GM12865 (cell line): ENCODE results near the gene ARSJ.
A peak's percentile ranks its signal among the peaks of the same experiment; 100 is the strongest.
"Not testable (repeated sequence)": the region's sequence is repeated elsewhere in the genome, so short reads cannot be mapped to it uniquely, and the experiment has no call there.

Experiments used
- DNase-seq: peaks from one replicate; pipeline ENCODE4 v3.0.0; 2010; ENCODE audit warnings: low read depth
- H3K4me3 ChIP-seq: 2 replicates; pipeline ENCODE4 v1.5.1; 2011; ENCODE audit warnings: mild to moderate bottlenecking, low read depth, low read length, control low read depth
- TF ChIP-seq, protein P1 (sequence below): IDR thresholded peaks from 2 replicates; pipeline ENCODE4 v1.5.1; 2011; ENCODE audit warnings: low read length, control low read depth, low read depth, inconsistent platforms; ENCODE audit not compliant: insufficient read depth; ENCODE audit errors: missing control alignments

The ARSJ gene

DNA sequence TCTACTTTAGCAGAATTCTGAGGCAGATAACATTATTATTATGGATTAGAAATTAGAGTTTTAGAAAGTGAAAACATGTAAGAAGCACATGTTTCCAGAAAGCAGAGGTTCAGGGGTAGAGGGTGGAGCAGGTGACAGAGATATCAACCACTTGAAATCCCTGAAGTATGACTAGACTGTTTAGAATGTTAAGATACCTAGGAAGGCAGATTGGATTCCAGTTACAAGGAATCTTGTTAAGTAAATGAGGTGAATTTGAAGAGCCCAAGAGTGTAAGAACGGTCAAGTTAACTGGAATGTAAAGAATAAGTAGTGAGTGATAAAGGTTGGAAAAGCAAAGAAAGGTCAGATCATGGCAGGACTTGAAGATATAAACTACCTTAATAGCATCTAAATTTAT, 37.6 kb downstream of the ARSJ start:
- DNase-seq, result no peak
- no peak overlapping the region for H3K4me3 ChIP-seq
- TF ChIP-seq, protein P1, sequence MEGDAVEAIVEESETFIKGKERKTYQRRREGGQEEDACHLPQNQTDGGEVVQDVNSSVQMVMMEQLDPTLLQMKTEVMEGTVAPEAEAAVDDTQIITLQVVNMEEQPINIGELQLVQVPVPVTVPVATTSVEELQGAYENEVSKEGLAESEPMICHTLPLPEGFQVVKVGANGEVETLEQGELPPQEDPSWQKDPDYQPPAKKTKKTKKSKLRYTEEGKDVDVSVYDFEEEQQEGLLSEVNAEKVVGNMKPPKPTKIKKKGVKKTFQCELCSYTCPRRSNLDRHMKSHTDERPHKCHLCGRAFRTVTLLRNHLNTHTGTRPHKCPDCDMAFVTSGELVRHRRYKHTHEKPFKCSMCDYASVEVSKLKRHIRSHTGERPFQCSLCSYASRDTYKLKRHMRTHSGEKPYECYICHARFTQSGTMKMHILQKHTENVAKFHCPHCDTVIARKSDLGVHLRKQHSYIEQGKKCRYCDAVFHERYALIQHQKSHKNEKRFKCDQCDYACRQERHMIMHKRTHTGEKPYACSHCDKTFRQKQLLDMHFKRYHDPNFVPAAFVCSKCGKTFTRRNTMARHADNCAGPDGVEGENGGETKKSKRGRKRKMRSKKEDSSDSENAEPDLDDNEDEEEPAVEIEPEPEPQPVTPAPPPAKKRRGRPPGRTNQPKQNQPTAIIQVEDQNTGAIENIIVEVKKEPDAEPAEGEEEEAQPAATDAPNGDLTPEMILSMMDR, result no peak

DNA sequence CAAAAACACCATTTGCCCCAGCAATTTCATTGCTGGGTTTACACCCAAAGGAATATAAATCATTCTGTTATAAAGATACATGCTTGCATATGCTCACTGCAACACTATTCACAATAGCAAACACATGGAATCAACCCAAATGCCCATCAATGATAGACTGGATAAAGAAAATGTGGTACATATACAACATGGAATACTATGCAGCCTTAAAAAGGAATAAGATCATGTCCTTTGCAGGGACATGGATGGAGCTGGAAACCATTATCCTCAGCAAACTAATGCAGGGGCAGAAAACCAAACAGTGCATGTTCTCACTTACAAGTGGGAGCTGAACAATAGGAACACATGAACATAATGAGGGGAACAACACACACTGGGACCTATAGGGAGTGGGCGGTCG, 39.3 kb downstream of the ARSJ start:
- not testable (repeated sequence) for H3K4me3 ChIP-seq, DNase-seq

DNA sequence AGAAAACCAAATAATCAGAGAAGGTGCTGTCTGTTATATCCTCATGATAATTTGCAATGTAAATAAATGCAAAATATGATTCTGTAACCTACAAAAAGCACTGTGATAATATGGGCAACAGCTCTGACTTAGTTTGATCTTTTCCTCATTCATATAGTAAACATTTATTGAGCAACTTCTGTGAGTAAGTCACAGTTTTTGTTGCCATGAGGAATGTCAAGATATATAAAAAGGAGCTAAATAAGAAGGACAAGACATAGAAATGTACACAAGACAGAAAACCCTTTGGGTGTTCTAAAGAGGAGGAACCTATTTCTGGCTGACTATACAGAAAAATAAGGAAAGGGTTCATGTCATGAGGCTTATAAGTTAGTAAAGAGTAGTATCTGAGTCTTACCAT, 44.3 kb downstream of the ARSJ start:
- DNase-seq, result no peak
- no peak overlapping the region for H3K4me3 ChIP-seq
- TF ChIP-seq, protein P1, result no peak

DNA sequence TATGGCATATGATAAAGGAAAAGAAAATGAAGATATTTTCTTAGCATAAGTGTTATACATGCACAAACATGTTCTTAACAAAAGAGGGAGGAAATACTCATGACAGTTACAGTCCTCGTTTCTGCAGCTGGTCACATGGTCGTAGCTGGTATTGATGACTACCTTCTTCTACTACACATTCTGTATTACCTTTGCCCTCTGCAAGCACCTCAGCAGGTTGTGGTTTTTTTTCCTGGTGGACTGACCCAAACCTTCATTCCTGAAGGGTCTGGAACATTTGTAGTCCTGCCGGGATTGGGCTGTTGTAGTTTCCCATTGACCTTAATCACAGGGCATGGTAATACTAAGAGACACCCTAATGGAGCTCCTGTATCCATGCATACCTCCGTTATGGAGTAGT, 54.7 kb downstream of the ARSJ start:
- DNase-seq, H3K4me3 ChIP-seq: not testable (repeated sequence)

DNA sequence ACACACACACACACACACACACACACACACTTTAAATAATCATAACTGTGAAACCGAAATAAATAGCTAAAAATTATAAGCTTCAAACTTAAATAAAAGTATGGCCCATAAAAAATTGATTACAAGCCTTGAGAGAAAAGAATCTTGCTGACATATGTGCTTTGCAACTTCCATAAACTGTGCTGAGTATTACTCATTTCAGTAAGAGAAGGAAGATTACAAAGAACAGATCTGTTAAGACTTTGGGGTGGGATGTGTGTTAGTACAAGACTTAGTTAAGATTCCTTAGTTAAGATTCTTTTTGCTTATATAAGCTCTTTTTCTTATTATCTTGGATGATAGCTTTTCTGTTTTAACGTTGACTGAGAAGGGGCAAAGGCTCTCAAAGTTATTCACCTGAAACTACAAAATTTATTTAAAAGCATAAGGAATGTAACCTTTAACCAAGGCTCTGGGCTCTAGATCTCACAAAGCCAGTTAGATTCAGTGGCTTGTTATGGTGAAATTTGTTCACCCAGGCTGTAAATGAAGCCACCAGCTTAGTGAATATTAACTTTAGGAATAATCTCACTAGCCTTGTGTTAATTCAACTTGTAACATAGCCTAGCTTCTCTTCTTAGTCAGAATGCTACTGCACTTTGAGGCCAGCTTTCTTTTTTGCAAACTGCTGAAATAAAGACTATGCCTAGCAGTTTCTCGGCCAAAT, 58.2 kb downstream of the ARSJ start:
- TF ChIP-seq, protein P1, result no peak
- H3K4me3 ChIP-seq, result no peak overlapping the region

DNA sequence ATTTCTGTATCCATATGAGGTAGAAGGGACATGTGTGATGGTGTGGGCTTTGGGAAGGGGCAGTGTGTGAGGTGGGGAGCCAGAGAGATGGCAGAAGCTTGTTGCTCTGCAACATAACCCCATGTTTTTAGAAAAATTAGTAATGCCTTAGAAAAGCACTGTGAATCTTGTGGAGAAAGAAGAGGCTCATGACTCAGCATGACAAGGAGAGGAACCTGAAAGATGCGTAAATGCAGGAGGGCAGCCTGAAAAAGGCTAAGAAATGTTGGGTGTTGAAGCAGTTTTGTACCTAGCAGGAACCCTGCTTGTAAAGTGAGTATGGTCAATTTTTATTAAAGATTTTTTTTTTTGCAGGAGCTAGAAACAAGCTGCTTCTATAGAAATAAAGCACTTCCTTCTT, 59.8 kb downstream of the ARSJ start:
- no peak overlapping the region for H3K4me3 ChIP-seq
- TF ChIP-seq, protein P1, result no peak
- DNase-seq, result no peak

More for the DNA sequence above, 58.2 kb downstream of the ARSJ start:
- DNase-seq, result no peak

DNA sequence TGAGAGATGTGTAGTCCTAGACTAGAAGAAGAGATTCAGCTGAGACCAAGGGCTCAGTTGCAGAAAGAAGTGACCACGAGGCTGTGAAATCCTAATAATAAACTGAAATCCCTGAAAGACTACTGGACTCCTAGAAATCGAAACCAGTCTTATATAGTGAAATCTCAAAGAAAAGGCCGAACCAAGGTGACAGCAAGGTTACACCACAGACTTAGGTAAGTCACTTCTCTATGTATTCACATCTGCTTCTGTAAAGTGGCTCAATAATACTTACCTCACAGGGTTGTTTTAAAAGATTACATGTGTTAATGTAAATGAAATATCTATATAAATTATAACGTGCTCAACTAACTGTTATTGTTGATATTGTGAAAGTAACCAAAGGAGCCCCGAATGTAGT, 60.3 kb downstream of the ARSJ start:
- H3K4me3 ChIP-seq, result no peak overlapping the region
- no peak for DNase-seq
- TF ChIP-seq, protein P1, result no peak

DNA sequence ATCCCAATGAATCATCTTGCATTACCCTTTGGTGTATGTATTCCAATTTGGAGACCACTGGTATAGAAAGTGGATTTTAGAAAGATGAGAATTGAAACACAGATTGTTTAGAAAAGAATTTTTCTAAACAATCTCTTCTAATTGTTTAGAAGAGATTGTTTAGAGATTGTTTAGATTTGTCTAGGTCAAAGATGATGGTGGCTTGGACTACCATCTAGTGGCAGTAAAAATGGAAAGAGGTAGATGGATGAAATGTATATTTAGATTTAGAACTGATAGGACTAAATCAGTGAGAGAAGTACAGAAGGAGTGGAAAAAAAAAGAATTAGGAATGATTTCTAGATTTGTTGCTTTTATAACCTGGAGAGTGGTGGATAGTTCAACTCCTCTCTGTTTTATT, 70.6 kb downstream of the ARSJ start:
- peak; percentile 18 for DNase-seq
- TF ChIP-seq, protein P1, result peak; percentile 11
- H3K4me3 ChIP-seq, result no peak overlapping the region
